Pons (tissue), 1 donor: ENCODE results near the gene SDR42E1.
"Not testable (repeated sequence)": the region's sequence is repeated elsewhere in the genome, so short reads cannot be mapped to it uniquely, and the experiment has no call there.

Source experiments
- DNase-seq: peaks from one replicate; pipeline ENCODE4 v3.0.0-alpha.2; 2016; ENCODE audit warnings: low spot score

SDR42E1 gene

GRCh38 chr16:82004601-82005000 lies 6.7 kb downstream of the SDR42E1 start:
- DNase-seq, result no peak

DNA sequence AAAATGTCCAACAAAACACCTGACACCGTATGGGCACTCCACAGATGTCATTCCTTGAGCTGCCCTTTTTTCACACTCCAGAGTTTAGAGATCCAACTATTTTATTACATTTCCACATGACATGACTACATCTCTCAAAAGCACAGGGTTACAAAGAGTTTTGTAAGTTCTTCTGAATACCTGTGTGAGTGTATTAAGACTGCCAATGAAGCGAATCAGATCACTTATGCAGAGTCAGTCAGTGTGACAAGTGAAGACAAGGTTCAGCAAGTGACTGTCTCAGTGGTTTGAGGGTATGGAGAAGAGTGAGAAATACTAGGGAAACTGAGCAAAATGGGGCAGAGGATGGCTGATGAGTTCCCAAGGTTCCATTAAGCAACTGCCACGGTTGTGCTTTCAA lies 8.4 kb downstream of the SDR42E1 start:
- DNase-seq, result no peak

GRCh38 chr16:81997738-81998137 lies 13.5 kb downstream of the SDR42E1 start:
- no peak for DNase-seq

DNA sequence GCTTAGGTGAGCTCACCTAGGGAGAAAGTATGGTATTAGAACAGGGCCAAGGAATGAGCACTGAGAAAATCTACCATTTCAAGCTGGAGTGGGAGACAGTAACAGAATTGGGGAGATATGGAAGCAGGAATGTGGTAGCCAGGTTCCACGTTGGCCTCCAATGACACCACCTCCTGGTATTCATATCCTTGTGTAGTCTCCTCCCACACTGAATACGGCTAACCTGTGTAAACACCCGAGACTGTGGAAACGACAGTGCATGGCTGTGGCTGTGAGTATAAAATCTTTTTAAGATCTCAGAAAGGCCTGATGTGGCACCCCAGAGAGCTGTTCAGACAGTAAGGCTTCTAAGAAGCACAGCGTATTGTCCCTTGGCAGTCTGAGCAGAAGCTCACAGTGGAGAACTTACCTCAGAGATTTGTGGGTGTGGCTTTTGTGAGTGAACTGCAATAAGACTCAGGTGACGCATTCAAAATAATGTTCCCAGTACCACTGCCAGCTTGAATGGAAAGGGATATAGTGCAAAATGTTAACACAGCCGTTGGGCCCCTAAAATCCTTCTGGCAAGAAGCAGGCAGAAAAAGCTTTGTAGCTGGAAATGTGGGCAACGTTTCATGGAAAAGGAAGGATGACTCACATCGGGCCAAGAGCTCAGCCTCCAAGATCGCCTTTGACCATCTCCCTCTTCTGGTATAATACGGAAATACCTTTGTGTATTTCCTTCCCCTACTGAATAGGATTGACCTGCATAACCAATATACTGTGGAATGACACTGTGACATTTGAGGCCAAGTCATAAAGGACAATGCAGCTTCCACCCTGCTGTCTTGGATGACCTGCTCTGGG lies 14.4 kb downstream of the SDR42E1 start:
- DNase-seq, result no peak

- no peak for DNase-seq
Measured at GRCh38 chr16:81995651-81996050, 15.6 kb downstream of the SDR42E1 start.

DNA sequence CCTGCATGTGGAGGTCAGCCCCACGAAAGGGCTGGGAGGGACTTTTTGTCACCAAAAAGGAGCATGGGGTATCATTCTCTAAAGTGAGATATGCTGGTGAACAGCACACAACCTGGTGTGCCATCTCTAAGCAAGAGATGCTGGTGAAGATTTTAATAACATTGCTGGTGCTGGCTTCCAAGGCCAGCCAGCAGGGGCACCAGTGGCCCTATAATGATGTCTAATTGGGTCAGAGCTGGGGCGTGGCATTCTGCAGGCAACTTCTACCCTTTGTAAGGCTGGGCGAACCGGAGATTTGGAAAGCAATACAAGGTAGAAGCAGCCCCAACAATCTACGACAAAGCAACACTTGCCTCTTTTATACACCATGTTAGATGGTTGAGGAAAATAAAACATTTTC lies 16.8 kb downstream of the SDR42E1 start:
- DNase-seq, result no peak

DNA sequence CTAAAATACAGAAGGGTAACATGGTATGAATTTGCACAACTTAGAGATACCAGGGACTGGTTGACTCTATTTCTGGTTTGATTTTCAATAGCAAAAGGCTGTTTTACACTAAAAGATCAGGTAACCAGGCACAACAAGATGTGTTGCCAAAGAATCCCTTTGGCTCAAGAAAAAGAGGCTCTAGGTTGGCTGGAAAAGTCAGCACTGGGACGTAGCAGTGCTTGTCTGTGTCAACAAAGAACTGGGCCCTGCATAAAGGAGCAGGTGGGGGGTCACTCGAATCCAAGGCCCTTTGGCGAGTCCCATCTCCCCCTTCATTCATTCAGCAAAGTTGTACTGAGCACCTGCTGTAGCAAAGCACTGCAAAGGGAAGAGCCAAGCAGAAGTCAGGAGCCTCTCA lies 18.4 kb downstream of the SDR42E1 start:
- DNase-seq, result no peak

DNA sequence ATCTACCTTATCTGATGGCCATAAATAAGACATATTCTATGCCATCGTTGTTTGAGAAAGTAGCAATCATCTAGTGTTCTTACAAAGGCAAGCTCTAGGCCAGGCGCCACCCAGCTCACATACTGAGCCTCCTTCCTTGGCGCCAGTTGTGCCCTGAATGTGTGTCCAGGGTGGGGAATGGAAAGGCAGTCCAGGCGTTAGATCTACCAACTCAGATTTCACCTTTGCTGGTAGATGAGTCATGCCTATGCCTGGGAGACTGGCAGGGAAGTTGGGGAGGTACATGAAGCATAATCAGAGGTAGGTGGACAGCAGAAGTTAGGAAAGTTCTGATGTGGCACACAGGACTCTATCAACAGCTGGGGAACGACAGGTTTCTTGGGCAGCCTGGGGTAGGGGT lies 23.6 kb downstream of the SDR42E1 start:
- no peak for DNase-seq

- no peak for DNase-seq
Measured at GRCh38 chr16:81987121-81987520, 24.1 kb downstream of the SDR42E1 start.

DNA sequence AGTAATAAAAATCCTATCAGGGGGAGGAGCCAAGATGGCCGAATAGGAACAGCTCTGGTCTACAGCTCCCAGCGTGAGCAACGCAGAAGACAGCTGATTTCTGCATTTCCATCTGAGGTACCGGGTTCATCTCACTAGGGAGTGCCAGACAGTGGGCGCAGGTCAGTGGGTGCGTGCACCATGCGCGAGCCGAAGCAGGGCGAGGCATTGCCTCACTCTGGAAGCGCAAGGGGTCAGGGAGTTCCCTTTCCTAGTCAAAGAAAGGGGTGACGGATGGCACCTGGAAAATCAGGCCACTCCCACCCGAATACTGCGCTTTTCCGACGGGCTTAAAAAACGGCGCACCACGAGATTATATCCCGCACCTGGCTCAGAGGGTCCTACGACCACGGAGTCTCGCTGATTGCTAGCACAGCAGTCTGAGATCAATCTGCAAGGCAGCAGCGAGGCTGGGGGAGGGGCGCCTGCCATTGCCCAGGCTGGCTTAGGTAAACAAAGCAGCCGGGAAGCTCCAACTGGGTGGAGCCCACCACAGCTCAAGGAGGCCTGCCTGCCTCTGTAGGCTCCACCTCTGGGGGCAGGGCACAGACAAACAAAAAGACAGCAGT lies 33.8 kb downstream of the SDR42E1 start:
- not testable (repeated sequence) for DNase-seq

DNA sequence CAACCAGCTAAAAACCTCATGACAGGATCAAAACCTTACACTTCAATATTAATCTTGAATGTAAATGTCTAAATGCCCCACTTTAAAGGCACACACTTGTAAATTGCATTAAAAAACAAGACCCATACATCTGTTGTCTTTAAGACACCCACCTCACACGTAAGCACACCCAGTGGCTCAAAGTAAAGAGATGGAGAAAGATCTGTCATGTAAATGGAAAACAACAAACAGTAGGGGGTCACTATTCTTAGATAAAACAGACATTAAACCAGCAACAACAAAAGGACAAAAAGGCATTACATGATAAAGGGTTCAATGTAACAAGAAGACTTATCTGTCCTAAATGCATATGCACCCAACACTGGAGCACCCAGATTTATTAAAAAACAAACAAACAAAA lies 35.6 kb downstream of the SDR42E1 start:
- DNase-seq, result no peak

GRCh38 chr16:81973737-81974136 lies 37.5 kb downstream of the SDR42E1 start:
- DNase-seq, result no peak

DNA sequence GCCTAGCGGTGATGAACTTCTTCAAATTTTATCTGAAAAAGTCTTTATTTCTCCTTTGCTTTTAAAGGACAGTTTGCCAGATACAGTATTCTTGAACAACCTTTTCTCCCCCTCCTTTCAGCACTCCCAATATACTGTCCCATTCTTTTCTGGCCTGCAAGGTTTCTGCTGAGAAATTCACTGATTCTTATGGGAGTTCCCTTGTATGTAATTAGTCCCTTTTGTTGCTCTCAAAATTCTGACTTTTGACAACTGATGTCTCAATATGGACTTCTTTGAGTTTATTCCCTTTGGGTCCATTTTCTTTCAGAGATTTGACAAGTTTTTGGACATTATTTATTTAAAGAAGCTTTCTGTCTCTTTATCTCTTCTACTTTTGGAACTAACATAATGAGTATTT lies 39.4 kb downstream of the SDR42E1 start:
- no peak for DNase-seq

DNA sequence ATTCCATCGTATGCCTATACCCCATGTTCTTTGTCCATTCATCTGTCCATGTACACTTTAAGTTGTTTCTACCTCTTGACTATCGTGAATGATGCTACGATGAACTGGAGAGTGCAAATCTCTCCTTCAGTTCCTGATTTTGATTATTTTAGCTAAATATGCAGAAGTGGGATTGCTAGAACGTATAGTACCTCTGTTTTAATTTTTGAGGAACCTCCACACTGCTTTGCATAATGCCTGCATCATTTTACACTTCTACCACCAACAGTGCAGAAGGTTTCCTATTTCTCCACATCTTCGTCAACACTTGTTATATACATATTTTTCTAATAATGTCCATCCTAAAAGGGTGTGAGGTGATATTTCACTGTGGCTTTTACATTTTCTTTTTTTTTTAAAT lies 43.9 kb downstream of the SDR42E1 start:
- no peak for DNase-seq

GRCh38 chr16:81964808-81965207 lies 46.5 kb downstream of the SDR42E1 start:
- no peak for DNase-seq

DNA sequence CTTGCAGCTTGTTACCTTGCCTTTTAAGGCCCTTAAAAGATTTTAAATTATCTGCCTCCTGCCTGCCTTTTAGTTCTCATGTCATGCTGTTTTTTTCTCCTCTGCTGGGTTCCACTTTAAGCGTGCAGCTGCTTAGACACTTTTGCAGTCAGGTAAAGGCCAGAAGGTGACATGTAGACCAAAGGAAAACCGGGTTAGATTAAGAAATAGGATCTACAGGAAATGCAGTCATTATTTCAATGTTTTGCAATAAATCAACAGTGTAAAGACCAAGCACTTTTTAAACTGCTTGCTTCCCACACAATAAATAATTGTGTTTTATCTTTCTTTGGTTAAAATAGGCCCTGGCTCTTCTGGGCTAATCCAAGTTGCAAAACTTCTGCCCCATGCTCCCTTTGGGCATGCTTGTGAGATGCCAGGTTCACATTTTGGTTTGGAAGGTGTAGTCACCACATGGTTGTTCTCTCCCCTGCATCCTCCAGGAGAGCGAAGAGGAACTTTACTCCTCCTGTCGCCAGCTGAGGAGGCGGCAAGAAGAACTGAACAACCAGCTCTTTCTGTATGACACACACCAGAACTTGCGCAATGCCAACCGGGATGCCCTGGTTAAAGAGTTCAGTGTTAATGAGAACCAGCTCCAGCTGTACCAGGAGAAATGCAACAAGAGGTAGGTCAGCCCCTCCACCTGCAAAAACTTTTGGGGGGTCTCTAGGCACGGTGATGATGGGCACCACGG lies 54.9 kb downstream of the SDR42E1 start:
- no peak for DNase-seq

GRCh38 chr16:81951564-81951963 lies 59.7 kb downstream of the SDR42E1 start:
- DNase-seq, result no peak

DNA sequence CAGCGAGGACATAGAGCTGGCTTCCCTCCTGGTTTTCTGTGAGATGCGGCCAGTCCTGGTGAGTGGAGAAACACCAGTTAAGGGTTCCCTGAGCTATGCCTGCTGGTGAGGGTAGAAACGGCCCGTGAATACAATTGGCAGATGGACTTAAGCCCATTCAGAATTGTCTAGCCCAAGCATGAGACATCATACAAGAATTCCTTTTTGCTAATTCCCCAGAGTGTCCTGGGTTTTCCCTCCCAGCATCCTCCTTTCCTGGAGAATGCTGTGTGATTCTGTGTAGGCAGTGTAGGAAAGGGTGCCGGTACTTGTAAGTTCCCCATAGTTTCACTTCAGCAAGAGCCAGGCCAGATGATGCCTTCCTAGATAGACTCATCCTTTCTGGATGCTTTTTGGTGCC lies 65.1 kb downstream of the SDR42E1 start:
- DNase-seq, result no peak

- DNase-seq, result no peak
Measured at GRCh38 chr16:81945665-81946064, 65.6 kb downstream of the SDR42E1 start.

DNA sequence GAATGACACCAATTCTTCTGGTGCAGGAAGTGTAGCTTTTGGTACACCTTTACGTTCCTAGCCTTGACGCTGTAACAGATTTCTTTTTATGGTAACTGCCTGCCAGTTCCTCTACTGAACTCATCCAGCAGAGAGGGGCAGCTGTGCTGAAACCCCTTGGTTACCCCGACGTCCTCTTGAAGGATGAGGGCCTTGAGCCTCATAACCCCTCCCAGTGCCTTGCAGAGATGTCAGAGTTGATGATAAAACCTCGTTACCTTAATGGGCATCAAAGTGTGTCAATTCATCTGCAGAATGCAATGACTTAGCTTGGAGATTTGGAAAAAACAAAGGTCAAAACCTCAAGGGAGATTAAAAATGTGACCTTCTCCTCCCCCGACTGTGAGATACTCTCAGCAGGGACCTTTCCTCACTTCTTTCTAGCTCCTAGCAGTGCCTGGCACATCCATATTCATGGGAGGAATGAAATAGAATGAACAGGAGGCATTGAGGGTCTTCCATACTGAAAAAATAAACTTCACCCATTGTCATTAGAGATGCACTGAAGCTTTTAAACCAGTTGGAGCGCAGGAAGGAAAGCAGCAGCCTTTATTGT lies 69.2 kb downstream of the SDR42E1 start:
- DNase-seq, result no peak

- peak; percentile 32 for DNase-seq
Measured at GRCh38 chr16:81940781-81941560, 70.3 kb downstream of the SDR42E1 start.
